Measurements from ENCODE around the gene KAT2B.

Gene KAT2B

DNA sequence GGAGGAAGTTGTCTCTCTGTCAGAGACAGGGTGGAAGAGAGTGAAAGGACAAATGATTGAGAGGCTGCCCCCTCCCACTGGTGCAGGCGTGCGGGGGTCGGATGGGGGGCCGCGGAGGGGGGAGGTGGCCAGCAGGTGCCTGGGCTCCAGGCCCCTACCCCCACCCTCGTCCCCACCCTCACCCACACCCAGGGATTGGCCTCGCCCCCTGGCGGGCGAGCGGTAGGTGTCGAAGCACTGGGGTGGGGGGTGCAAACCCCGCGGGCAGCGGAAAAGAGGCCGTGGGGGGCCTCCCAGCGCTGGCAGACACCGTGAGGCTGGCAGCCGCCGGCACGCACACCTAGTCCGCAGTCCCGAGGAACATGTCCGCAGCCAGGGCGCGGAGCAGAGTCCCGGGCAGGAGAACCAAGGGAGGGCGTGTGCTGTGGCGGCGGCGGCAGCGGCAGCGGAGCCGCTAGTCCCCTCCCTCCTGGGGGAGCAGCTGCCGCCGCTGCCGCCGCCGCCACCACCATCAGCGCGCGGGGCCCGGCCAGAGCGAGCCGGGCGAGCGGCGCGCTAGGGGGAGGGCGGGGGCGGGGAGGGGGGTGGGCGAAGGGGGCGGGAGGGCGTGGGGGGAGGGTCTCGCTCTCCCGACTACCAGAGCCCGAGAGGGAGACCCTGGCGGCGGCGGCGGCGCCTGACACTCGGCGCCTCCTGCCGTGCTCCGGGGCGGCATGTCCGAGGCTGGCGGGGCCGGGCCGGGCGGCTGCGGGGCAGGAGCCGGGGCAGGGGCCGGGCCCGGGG, at the start of gene KAT2B:
KAT2B (plus strand) TSS at position 682 of the 783 bp plus-strand sequence; CDS start at position 714, 32 bp downstream.
- no peaks in the 10 kb centered on the region for H3K36me3 ChIP-seq (ENCODE audit: insufficient read depth, insufficient read length, low read length)
- H3K4me3 ChIP-seq (ENCODE audit: insufficient read length, low read depth): peak within 1 kb of the TSS; percentile 59
- no peak for TF ChIP-seq YY1 (IDR thresholded peaks at IDR 0.05; ENCODE audit: insufficient read depth, insufficient read length)
- no peak for TF ChIP-seq SUZ12 (IDR thresholded peaks at IDR 0.05; ENCODE audit: extremely low read depth, insufficient read depth, insufficient read length)
- no peaks in the 10 kb centered on the region for H3K9me3 ChIP-seq (ENCODE audit: insufficient read depth, low read length)
- H3K27me3 ChIP-seq (ENCODE audit: insufficient read depth, insufficient read length): peaks cover 19% of the 10 kb centered on the region
- DNase-seq (ENCODE audit: low read depth, low spot score): peak; percentile 44
- no peaks in the 10 kb centered on the region for H3K4me1 ChIP-seq (ENCODE audit: insufficient read depth, insufficient read length)
- H3K9ac ChIP-seq (ENCODE audit: insufficient read length, low read depth): peak within 1 kb of the TSS; percentile 84

DNA sequence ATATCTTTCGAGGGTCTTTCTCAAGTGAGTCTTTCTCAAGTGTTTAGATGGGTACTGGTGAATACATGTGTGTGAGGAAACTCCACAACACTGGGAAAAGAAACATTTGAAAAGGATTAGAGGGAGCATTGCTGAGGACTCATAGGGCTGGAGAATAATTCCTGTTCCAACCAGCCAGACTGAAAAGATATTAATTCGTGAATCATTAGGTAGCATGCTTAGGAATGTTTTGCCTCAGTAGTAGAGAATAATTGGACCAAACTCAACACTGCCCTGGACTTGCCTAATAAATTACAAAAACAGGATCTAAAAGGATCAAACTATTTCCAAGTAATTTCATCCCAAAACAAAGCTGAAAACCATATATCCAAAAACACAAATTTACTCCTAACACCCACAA, 45.5 kb upstream of the KAT2B start:
- no peak overlapping the region for H3K4me3 ChIP-seq (ENCODE audit: insufficient read length, low read depth)
- H3K9me3 ChIP-seq (ENCODE audit: insufficient read depth, low read length): no peaks in the 10 kb centered on the region
- no peak for DNase-seq (ENCODE audit: low read depth, low spot score)
- TF ChIP-seq ZNF274 (IDR thresholded peaks at IDR 0.05; ENCODE audit: low read depth, low read length) (no peak), YY1 (IDR thresholded peaks at IDR 0.05; ENCODE audit: insufficient read depth, insufficient read length) (no peak)
- no peaks in the 10 kb centered on the region for H3K36me3 ChIP-seq (ENCODE audit: insufficient read depth, insufficient read length, low read length)
- no peak overlapping the region for H3K9ac ChIP-seq (ENCODE audit: insufficient read length, low read depth)
- H3K27me3 ChIP-seq (ENCODE audit: insufficient read depth, insufficient read length): no peaks in the 10 kb centered on the region
- H3K4me1 ChIP-seq (ENCODE audit: insufficient read depth, insufficient read length): no peaks in the 10 kb centered on the region

DNA sequence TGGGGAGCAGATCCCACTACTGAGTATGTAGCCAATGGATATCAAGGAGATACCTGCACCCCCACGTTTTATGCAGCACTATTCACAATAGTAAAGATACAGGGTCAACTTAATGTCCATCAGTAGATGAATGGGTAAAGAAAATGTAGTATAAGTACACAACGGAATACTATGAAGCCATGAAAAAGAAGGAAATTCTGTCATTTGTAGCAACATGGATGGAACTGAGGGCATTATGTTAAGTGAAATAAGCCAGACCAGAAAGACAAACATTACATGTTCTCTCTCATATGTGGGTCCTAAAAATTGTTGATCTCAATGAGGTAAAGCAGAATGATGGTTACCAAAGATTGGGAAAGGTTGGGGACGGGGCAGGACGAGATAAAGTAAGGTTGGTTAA, 42.7 kb upstream of the KAT2B start:
- H3K9me3 ChIP-seq (ENCODE audit: insufficient read depth, low read length): no peaks in the 10 kb centered on the region

DNA sequence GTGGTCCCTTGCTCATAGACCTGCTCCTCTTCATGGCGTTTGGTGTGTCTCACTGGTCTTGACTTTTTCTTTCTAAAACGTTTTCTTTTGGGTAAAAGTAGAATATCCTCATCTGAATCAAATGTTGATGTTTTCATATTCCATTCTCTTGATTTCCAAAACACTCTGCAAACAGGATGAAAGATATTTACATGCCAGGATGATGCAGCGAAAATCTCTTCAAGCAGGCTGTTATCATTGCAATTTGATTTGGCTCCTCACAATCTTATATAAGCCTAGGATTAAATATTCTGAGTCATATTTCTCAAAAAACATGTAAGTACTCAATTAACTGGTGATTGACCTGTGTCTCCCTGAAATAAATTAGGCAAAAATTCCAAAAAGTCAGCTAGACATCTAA, 38.3 kb upstream of the KAT2B start:
- Histone ChIP-seq H3K9me3 (ENCODE audit: insufficient read depth, low read length) (no peaks in the 10 kb centered on the region), H3K9ac (ENCODE audit: insufficient read length, low read depth) (no peak overlapping the region), H3K4me3 (ENCODE audit: insufficient read length, low read depth) (no peak overlapping the region), H3K4me1 (ENCODE audit: insufficient read depth, insufficient read length) (no peaks in the 10 kb centered on the region), H3K36me3 (ENCODE audit: insufficient read depth, insufficient read length, low read length) (no peaks in the 10 kb centered on the region), H3K27me3 (ENCODE audit: insufficient read depth, insufficient read length) (no peaks in the 10 kb centered on the region)
- no peak for DNase-seq (ENCODE audit: low read depth, low spot score)
- TF ChIP-seq SUZ12 (IDR thresholded peaks at IDR 0.05; ENCODE audit: extremely low read depth, insufficient read depth, insufficient read length) (no peak), YY1 (IDR thresholded peaks at IDR 0.05; ENCODE audit: insufficient read depth, insufficient read length) (no peak), ZNF274 (IDR thresholded peaks at IDR 0.05; ENCODE audit: low read depth, low read length) (no peak)

More for the DNA sequence above, 42.7 kb upstream of the KAT2B start:
- TF ChIP-seq SUZ12 (IDR thresholded peaks at IDR 0.05; ENCODE audit: extremely low read depth, insufficient read depth, insufficient read length) (no peak), ZNF274 (IDR thresholded peaks at IDR 0.05; ENCODE audit: low read depth, low read length) (no peak), YY1 (IDR thresholded peaks at IDR 0.05; ENCODE audit: insufficient read depth, insufficient read length) (no peak)
- Histone ChIP-seq H3K4me3 (ENCODE audit: insufficient read length, low read depth) (no peak overlapping the region), H3K9ac (ENCODE audit: insufficient read length, low read depth) (no peak overlapping the region), H3K36me3 (ENCODE audit: insufficient read depth, insufficient read length, low read length) (no peaks in the 10 kb centered on the region), H3K4me1 (ENCODE audit: insufficient read depth, insufficient read length) (no peaks in the 10 kb centered on the region), H3K27me3 (ENCODE audit: insufficient read depth, insufficient read length) (no peaks in the 10 kb centered on the region)
- no peak for DNase-seq (ENCODE audit: low read depth, low spot score)

DNA sequence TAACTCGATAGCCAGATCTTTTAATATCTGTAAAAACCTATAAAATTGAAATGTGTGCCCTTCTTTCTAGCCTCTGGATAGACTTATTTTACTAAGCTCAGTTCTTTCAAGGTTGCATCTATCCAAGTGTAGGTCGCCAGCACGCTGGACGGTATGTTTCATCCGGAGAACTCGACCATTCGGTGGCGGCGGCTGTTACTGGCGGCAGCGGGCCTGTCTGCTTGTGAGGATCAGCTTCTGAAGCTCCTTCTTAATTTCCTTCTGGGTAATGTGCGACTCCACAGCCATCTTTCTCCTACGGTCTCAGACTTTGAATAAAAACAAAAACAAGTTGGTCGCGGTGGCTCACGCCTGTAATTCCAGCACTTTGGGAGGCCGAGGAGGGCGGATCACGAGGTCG, 32.3 kb upstream of the KAT2B start:
- TF ChIP-seq YY1 (IDR thresholded peaks at IDR 0.05; ENCODE audit: insufficient read depth, insufficient read length) (no peak), SUZ12 (IDR thresholded peaks at IDR 0.05; ENCODE audit: extremely low read depth, insufficient read depth, insufficient read length) (no peak), ZNF274 (IDR thresholded peaks at IDR 0.05; ENCODE audit: low read depth, low read length) (no peak)
- Histone ChIP-seq H3K4me3 (ENCODE audit: insufficient read length, low read depth) (no peak overlapping the region), H3K4me1 (ENCODE audit: insufficient read depth, insufficient read length) (no peaks in the 10 kb centered on the region), H3K27me3 (ENCODE audit: insufficient read depth, insufficient read length) (no peaks in the 10 kb centered on the region), H3K36me3 (ENCODE audit: insufficient read depth, insufficient read length, low read length) (no peaks in the 10 kb centered on the region), H3K9me3 (ENCODE audit: insufficient read depth, low read length) (no peaks in the 10 kb centered on the region), H3K9ac (ENCODE audit: insufficient read length, low read depth) (no peak overlapping the region)
- DNase-seq (ENCODE audit: low read depth, low spot score): no peak

DNA sequence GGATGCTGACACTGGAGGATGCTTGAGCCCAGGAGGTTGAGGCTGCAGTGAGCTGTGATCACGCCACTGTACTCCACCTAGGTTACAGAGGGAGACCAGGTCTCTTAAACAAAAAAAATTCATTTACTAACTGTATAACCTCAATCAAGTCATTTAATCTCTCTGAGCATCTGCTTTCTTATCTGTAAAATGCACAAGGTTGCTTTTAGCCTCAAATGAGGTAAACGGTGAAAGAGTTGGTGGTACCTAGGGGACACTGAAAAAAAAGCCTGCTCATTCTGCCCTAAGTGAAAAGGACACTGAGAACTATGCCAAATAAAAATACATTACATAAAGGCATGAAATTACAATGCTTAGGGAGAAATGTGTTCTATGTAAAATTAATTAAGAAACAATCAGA, 31.6 kb upstream of the KAT2B start:
- Histone ChIP-seq H3K9ac (ENCODE audit: insufficient read length, low read depth) (no peak overlapping the region), H3K4me3 (ENCODE audit: insufficient read length, low read depth) (no peak overlapping the region), H3K9me3 (ENCODE audit: insufficient read depth, low read length) (no peaks in the 10 kb centered on the region), H3K36me3 (ENCODE audit: insufficient read depth, insufficient read length, low read length) (no peaks in the 10 kb centered on the region), H3K4me1 (ENCODE audit: insufficient read depth, insufficient read length) (no peaks in the 10 kb centered on the region), H3K27me3 (ENCODE audit: insufficient read depth, insufficient read length) (no peaks in the 10 kb centered on the region)
- DNase-seq (ENCODE audit: low read depth, low spot score): no peak
- TF ChIP-seq SUZ12 (IDR thresholded peaks at IDR 0.05; ENCODE audit: extremely low read depth, insufficient read depth, insufficient read length) (no peak), YY1 (IDR thresholded peaks at IDR 0.05; ENCODE audit: insufficient read depth, insufficient read length) (no peak)

DNA sequence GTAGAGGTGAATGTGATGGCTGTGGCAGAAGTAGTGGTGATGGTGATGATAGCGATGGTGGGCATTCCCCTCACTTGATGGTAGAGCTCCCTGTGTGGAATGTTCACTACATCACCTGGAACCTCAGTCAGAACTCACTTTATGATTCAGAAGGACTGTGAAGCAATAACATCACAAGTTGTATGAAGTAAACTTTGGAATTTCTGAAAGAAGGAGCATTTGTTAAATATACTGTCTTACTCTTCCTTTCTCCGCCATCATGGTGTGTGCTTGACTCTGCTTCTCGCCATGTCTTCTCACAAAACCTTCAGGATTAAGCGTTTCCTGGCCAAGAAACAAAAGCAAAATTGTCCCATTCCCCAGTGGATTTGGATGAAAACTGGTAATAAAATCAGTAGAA, 28.1 kb upstream of the KAT2B start, which contains the start of gene PP2D1:
PP2D1 (minus strand) TSS at position 101 of the 400 bp plus-strand sequence. CDS start 192 bp downstream, outside the sequence.
- no peak for DNase-seq (ENCODE audit: low read depth, low spot score)
- no peaks in the 10 kb centered on the region for H3K36me3 ChIP-seq (ENCODE audit: insufficient read depth, insufficient read length, low read length)
- no peaks in the 10 kb centered on the region for H3K9me3 ChIP-seq (ENCODE audit: insufficient read depth, low read length)
- TF ChIP-seq ZNF274 (IDR thresholded peaks at IDR 0.05; ENCODE audit: low read depth, low read length) (no peak), YY1 (IDR thresholded peaks at IDR 0.05; ENCODE audit: insufficient read depth, insufficient read length) (no peak), SUZ12 (IDR thresholded peaks at IDR 0.05; ENCODE audit: extremely low read depth, insufficient read depth, insufficient read length) (no peak)
- H3K9ac ChIP-seq (ENCODE audit: insufficient read length, low read depth): no peak within 1 kb of the TSS
- H3K4me1 ChIP-seq (ENCODE audit: insufficient read depth, insufficient read length): no peaks in the 10 kb centered on the region
- H3K4me3 ChIP-seq (ENCODE audit: insufficient read length, low read depth): no peak within 1 kb of the TSS
- H3K27me3 ChIP-seq (ENCODE audit: insufficient read depth, insufficient read length): no peaks in the 10 kb centered on the region

Data from NT2/D1 (cell line).